Measurements from ENCODE around the gene CUZD1.

- TF ChIP-seq CTCF (IDR thresholded peaks at IDR 0.05; ENCODE audit: insufficient read depth, low read length) = no peak
- no peak for TF ChIP-seq POLR2AphosphoS5 (IDR thresholded peaks at IDR 0.05; ENCODE audit: low read depth)
- no peak for TF ChIP-seq GABPA (IDR thresholded peaks at IDR 0.05; ENCODE audit: low read depth)
Observed at GRCh38 chr10:122841569-122841968, 4.1 kb downstream of the CUZD1 start.
